Measurements from ENCODE around the gene JADE3.
A peak's percentile ranks its signal among the peaks of the same experiment; 100 is the strongest.

GRCh38 chrX:46912098-46912602, at the start of gene JADE3:
- peak in 1 of 3 experiments; percentile 19 for TF ChIP-seq CTCF (optimal IDR thresholded peaks at IDR 0.05 in 1 of 3, IDR thresholded peaks at IDR 0.05 in 1 of 3, conservative IDR thresholded peaks at IDR 0.05 in 1 of 3; ENCODE audit: extremely low read depth in 1 of 3, insufficient read depth in 2 of 3, low read length in 3 of 3)
- no peak for TF ChIP-seq EZH2 (IDR thresholded peaks at IDR 0.05; ENCODE audit: low read length)

Data from keratinocyte (primary cell).